Measurements from ENCODE around the gene KCTD6.
A peak's percentile ranks its signal among the peaks of the same experiment; 100 is the strongest.

The KCTD6 gene

GRCh38 chr3:58491506-58492402 lies at the start of gene KCTD6:
Gene KCTD6, plus strand, starts transcription at chr3:58492096. Its CDS starts 6,660 bp downstream, at chr3:58498756.
- peak; percentile 97 for DNase-seq

GRCh38 chr3:58452176-58452575 lies 39.7 kb upstream of the KCTD6 start:
- DNase-seq = no peak

GRCh38 chr3:58459160-58459559 lies 32.7 kb upstream of the KCTD6 start:
- DNase-seq = no peak

- no peak for DNase-seq
Observed at GRCh38 chr3:58462829-58463180, 29.1 kb upstream of the KCTD6 start.

- DNase-seq = peak; percentile 74
Observed at GRCh38 chr3:58463181-58463941, 28.5 kb upstream of the KCTD6 start.

GRCh38 chr3:58463942-58464271 lies 28.0 kb upstream of the KCTD6 start:
- no peak for DNase-seq

GRCh38 chr3:58464866-58465265 lies 27.0 kb upstream of the KCTD6 start:
- DNase-seq = no peak

GRCh38 chr3:58466899-58467563 lies 24.9 kb upstream of the KCTD6 start:
- DNase-seq = no peak

GRCh38 chr3:58469096-58469495 lies 22.8 kb upstream of the KCTD6 start:
- no peak for DNase-seq

GRCh38 chr3:58470363-58471024 lies 21.4 kb upstream of the KCTD6 start:
- DNase-seq = no peak

GRCh38 chr3:58471025-58471887 lies 20.6 kb upstream of the KCTD6 start:
- DNase-seq = peak; percentile 94

- DNase-seq = no peak
Observed at GRCh38 chr3:58473275-58473674, 18.6 kb upstream of the KCTD6 start.

GRCh38 chr3:58474348-58474911 lies 17.5 kb upstream of the KCTD6 start:
- peak; percentile 85 for DNase-seq

GRCh38 chr3:58474967-58475578 lies 16.8 kb upstream of the KCTD6 start:
- DNase-seq = no peak

- DNase-seq = no peak
Observed at GRCh38 chr3:58478781-58479180, 13.1 kb upstream of the KCTD6 start.

GRCh38 chr3:58480309-58480708 lies 11.6 kb upstream of the KCTD6 start:
- no peak for DNase-seq

- DNase-seq = peak; percentile 56
Observed at GRCh38 chr3:58482917-58483636, 8.8 kb upstream of the KCTD6 start.

- peak; percentile 63 for DNase-seq
Observed at GRCh38 chr3:58484045-58484721, 7.7 kb upstream of the KCTD6 start.

- DNase-seq = no peak
Observed at GRCh38 chr3:58484722-58485069, 7.2 kb upstream of the KCTD6 start.

GRCh38 chr3:58485801-58486435 lies 6.0 kb upstream of the KCTD6 start:
- peak; percentile 36 for DNase-seq
